Erythroblast (primary cell): ENCODE measurements around the gene AHNAK.

ENCODE experiments used
- GATA1 ChIP-seq: IDR thresholded peaks from 2 replicates; pipeline ENCODE4 v1.6.1; 2011; ENCODE audit warnings: low read depth, mild to moderate bottlenecking, control low read depth, low read length, moderate library complexity
- POLR2A ChIP-seq: IDR thresholded peaks from 2 replicates; pipeline ENCODE4 v1.6.1; 2011; ENCODE audit warnings: mild to moderate bottlenecking, low read length

DNA sequence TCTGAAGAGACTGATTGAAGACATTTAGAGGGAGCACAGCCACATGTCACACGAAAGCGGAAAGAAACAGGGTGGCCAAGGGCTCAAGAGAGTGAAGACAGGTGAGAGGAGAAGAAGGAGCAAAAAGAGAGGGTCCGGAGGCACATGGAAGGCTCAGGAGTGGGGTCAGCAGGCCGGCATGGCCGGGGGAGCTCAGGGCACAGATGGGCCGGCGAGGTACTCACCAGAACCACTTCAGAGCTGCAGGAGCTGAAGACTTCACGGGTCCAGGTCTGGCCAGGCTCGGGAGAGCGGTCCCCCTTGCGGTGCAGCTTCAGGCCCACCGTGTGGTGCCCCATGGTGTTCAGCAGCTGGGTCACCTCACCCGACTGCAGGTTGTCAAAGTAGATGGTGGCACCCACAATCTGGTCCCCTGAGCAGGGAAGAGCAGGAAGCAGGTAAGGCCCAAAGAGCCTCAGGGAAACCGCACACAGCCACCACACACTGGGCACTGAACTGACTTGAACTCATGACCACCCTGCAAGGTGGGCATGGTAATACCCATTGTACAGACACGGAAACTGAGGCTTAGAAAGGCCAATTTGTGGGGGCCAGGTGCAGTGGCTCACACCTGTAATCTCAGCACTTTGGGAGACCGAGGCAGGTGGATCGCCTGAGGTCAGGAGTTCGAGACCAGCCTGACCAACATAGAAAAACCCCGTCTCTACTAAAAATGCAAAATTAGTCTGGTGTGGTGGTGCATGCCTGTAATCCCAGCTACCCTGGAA is 11.6 kb downstream of the AHNAK start:
- TF ChIP-seq POLR2A, result no peak
- TF ChIP-seq GATA1, result no peak
